ENCODE measurements around the gene RPL11. TPM values are rescaled to one million over a fixed set of nuclear protein-coding genes. Genes with fewer than 3 reads are reported as not detected.

Gene RPL11
- polyA plus RNA-seq, 1 donor (not counting 4 experiments of a cell fraction or from before 2014, with no cell fraction given) = 2,447 TPM

- Histone ChIP-seq H3K4me1 (ENCODE audit: control insufficient read depth, extremely low read depth, insufficient read depth, low read length) (peaks cover 13% of the 10 kb centered on the region), H3K4me2 (ENCODE audit: control insufficient read depth, extremely low read depth, insufficient read depth, low read depth, low read length) (no peak overlapping the region), H3K9me3 (ENCODE audit: control insufficient read depth, low read depth, low read length) (no peaks in the 10 kb centered on the region), H3K36me3 (ENCODE audit: control insufficient read depth in 2 of 2, extremely low read depth in 1 of 2, insufficient read depth in 2 of 2, low read length in 2 of 2) (no peaks in the 10 kb centered on the region), H3K79me2 (ENCODE audit: control insufficient read depth, insufficient read depth, low read length) (no peaks in the 10 kb centered on the region), H3K9me1 (ENCODE audit: control insufficient read depth, extremely low read depth, insufficient read depth, low read length) (no peaks in the 10 kb centered on the region), H3K27ac (ENCODE audit: control insufficient read depth, insufficient read depth, low read length) (no peak overlapping the region), H3K4me3 (ENCODE audit: control insufficient read depth in 2 of 3, extremely low read depth in 1 of 3, insufficient read depth in 2 of 3, low read depth in 1 of 3, low read length in 3 of 3) (no peak overlapping the region), H2AFZ (ENCODE audit: control insufficient read depth, low read length) (no peak overlapping the region), H4K20me1 (ENCODE audit: control insufficient read depth, extremely low read depth, insufficient read depth, low read length) (peaks cover 4% of the 10 kb centered on the region), H3K27me3 (ENCODE audit: control insufficient read depth, extremely low read depth, insufficient read depth, low read length) (no peaks in the 10 kb centered on the region), H3K9ac (ENCODE audit: control insufficient read depth, extremely low read depth, insufficient read depth, low read length) (no peak overlapping the region)
- FAIRE-seq (no peak), DNase-seq (ENCODE audit: low read depth, low spot score) (no peak)
- TF ChIP-seq CTCF (optimal IDR thresholded peaks at IDR 0.05 in 1 of 3, IDR thresholded peaks at IDR 0.05 in 1 of 3, conservative IDR thresholded peaks at IDR 0.05 in 1 of 3; ENCODE audit: extremely low read depth in 1 of 3, insufficient read depth in 2 of 3, low read length in 3 of 3) (no peak), EZH2 (IDR thresholded peaks at IDR 0.05; ENCODE audit: low read length) (no peak)
- dilution Hi-C loops (cut with MboI; ENCODE audit: extremely low pct_ligation_motif_present, low sequenced_read_pairs) = no loop called here
Measured at GRCh38 chr1:23670709-23671108, 20.9 kb upstream of the RPL11 start.

GRCh38 chr1:23673086-23673813, 18.4 kb upstream of the RPL11 start:
- Histone ChIP-seq H3K4me2 (ENCODE audit: control insufficient read depth, extremely low read depth, insufficient read depth, low read depth, low read length) (peak overlapping the region; percentile 20), H3K4me1 (ENCODE audit: control insufficient read depth, extremely low read depth, insufficient read depth, low read length) (peaks cover 13% of the 10 kb centered on the region), H3K79me2 (ENCODE audit: control insufficient read depth, insufficient read depth, low read length) (no peaks in the 10 kb centered on the region), H4K20me1 (ENCODE audit: control insufficient read depth, extremely low read depth, insufficient read depth, low read length) (peaks cover 6% of the 10 kb centered on the region), H2AFZ (ENCODE audit: control insufficient read depth, low read length) (no peak overlapping the region), H3K36me3 (ENCODE audit: control insufficient read depth in 2 of 2, extremely low read depth in 1 of 2, insufficient read depth in 2 of 2, low read length in 2 of 2) (no peaks in the 10 kb centered on the region), H3K27me3 (ENCODE audit: control insufficient read depth, extremely low read depth, insufficient read depth, low read length) (no peaks in the 10 kb centered on the region), H3K4me3 (ENCODE audit: control insufficient read depth in 2 of 3, extremely low read depth in 1 of 3, insufficient read depth in 2 of 3, low read depth in 1 of 3, low read length in 3 of 3) (no peak overlapping the region), H3K9me1 (ENCODE audit: control insufficient read depth, extremely low read depth, insufficient read depth, low read length) (no peaks in the 10 kb centered on the region), H3K9me3 (ENCODE audit: control insufficient read depth, low read depth, low read length) (no peaks in the 10 kb centered on the region), H3K9ac (ENCODE audit: control insufficient read depth, extremely low read depth, insufficient read depth, low read length) (no peak overlapping the region), H3K27ac (ENCODE audit: control insufficient read depth, insufficient read depth, low read length) (no peak overlapping the region)
- TF ChIP-seq EZH2 (IDR thresholded peaks at IDR 0.05; ENCODE audit: low read length) (no peak), CTCF (optimal IDR thresholded peaks at IDR 0.05 in 1 of 3, IDR thresholded peaks at IDR 0.05 in 1 of 3, conservative IDR thresholded peaks at IDR 0.05 in 1 of 3; ENCODE audit: extremely low read depth in 1 of 3, insufficient read depth in 2 of 3, low read length in 3 of 3) (no peak)
- FAIRE-seq (peak; percentile 99), DNase-seq (ENCODE audit: low read depth, low spot score) (peak; percentile 87)
- dilution Hi-C loops (cut with MboI; ENCODE audit: extremely low pct_ligation_motif_present, low sequenced_read_pairs) = no loop called here

All from keratinocyte (primary cell).